RCC 7860 (cell line): ENCODE measurements around the gene SETBP1.

Source experiments
- DNase-seq: peaks from one replicate; pipeline ENCODE4 v3.0.0-alpha.2; 2015; ENCODE audit warnings: low spot score
- FAIRE-seq: peaks from 2 replicates; lab custom pipeline; 2012; peaks lifted over from hg19 to GRCh38; lab: Jason Lieb, UNC

SETBP1 gene

DNA sequence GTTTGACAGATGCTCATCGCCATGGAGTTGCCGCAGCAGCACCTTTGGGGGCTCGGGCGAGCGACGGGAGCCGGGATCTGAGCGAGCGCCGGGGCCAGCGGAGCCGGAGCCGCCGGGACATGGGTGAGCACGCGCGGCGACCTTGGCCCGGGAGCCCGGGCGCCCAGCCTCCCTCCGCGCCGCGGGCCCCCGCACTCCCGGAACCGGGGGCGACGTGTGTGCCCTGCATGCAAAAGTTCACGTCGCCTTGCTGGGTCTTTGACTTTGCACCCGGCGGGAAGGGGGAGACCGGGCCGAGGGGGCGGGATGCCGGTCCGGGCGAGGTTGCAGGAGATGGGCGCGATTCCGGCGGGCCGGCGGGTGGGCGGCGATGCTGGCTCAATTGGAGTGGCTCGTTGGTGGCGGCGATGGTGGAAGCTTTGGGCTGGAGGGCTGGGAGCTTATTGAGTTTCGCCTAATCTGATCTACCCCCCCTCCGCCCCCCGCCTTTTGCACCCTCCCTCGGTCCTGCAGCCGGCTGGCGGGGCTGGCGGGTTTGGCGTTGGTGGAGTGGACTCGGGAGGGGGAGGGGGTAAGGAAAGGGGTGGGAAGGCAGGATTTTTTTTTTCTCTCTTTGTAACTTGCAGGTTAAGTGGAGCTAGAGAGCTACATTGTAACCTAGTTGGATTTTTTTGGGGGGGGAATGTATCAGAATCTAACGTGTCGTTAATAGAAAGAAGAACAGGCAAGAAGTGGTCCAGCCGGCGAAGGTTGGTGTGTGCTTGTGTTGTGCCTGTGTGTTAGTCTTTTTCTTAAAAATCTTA lies at the start of gene SETBP1:
Gene SETBP1, plus strand, starts transcription at position 616 of the 803 bp plus-strand sequence. CDS start 20,459 bp downstream, outside the sequence.
- no peak for DNase-seq
- no peak for FAIRE-seq

- FAIRE-seq = no peak
- no peak for DNase-seq
Measured at GRCh38 chr18:44632469-44633145, 48.1 kb upstream of the SETBP1 start.

- no peak for FAIRE-seq
- DNase-seq = no peak
Measured at GRCh38 chr18:44635546-44635945, 45.1 kb upstream of the SETBP1 start.

DNA sequence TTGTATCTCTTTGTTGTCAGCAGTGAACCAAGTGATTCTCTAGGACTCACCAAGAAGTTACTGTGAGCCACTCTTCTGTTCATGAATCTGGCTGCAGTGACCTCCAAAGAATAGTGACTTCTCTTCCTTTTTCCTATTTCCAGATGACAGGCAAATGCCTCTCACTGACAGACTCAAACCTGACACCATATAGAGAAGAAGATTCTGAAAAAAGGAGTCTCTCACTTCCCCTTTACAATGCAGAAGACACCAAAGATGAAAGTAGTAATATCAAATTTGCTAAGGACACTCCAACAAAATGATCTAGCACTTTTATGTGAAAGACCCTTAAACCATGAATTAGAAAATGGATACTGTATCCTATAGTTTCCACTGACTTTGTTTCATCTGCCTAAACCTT lies 44.4 kb upstream of the SETBP1 start:
- FAIRE-seq (no peak), DNase-seq (no peak)

- peak; percentile 69 for DNase-seq
Measured at GRCh38 chr18:44637210-44638033, 43.3 kb upstream of the SETBP1 start.

GRCh38 chr18:44638034-44638540 lies 42.6 kb upstream of the SETBP1 start:
- FAIRE-seq (peak; percentile 18), DNase-seq (peak; percentile 25)

More at GRCh38 chr18:44637210-44638033, 43.3 kb upstream of the SETBP1 start:
- FAIRE-seq = peak; percentile 90

DNA sequence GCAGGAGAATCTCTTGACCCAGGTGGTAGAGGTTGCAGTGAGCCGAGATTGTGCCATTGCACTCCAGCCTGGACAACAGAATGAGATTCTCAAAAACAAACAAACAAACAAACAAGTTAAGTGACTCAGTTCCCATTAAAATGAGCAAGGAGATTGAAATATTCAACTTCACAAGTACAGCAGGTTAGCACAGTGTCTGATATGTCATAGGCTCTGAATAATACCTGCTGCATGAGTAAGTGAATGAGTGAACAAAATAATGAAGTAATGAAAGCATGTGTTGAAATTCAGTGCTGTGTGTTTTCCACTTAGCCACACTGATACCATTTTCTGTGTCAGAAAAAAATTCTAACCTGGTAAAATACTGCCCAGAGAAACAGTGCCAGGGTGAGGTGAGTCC lies 41.9 kb upstream of the SETBP1 start:
- FAIRE-seq (no peak), DNase-seq (no peak)

DNA sequence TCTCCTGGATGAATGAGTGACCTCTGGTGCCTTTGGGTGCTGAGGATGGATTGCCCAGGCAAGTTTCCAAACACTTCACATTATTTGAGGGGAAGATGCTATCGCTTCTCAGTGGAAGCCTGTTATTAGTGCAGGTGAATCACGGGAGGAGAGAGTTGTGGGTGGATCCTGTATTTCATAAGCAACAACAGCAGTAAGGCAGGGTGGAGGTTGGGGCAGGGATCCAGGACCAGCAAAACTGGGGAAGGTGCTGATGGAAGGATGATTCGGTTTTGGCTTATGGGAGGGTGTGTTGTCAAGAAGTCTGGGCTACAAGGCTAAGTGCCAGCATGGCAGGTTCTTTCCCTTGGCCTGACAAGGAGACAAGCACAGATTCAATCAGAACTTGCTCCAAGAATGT lies 37.7 kb upstream of the SETBP1 start:
- DNase-seq (no peak), FAIRE-seq (no peak)

DNA sequence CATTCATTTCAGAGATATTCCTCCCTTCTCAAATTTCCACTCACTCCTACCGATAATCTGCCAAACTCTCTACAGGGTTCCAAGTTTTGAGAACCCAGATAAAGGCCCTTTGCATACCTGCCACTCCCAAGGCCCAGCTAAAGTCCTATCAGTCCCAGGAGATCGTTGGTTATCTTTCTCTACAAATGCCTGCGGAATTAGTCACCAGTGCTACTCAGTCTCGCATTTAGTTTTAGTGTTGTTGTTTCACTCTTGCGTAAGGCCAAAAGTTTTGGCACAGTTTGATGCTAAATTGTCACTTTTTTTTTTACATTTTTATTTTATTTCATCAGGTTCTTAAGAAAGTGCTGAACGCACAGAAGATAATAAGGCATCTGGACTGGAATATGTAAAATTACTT lies 29.2 kb upstream of the SETBP1 start:
- FAIRE-seq (peak; percentile 82), DNase-seq (peak; percentile 61)

DNA sequence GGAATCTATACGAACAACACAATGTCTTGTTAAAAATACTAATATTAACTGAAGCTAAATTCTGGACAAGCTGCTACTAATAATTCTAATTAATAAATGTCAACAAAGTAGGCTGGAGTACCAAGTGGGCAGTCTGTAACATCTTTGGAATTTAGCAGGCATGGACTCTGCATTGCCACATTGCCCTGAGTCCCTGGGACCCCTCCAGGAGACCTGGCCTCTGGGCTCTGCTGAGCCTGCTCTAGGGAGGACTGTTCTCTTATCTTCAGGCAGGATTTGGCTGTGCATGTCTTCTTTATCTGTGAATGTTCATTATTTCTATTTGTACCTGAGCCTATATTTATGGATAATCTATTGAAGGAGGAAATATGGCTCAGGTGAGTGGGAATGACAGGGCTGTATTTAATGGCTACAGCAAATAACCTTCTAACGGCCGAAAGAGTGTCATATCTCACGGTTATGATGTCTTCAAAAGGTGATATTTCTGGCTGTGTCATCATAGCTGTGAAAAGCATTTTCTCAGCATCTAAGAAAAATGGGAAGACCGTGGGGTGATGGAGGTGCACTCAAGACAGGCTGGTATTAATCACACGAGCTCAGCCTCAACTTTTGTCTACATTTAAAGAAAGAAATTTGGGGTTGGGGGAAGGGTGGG lies 28.6 kb upstream of the SETBP1 start:
- DNase-seq = no peak
- FAIRE-seq = no peak

GRCh38 chr18:44652722-44653121 lies 28.0 kb upstream of the SETBP1 start:
- FAIRE-seq = no peak
- DNase-seq = peak; percentile 6

- DNase-seq (peak; percentile 91), FAIRE-seq (peak; percentile 79)
Measured at GRCh38 chr18:44654573-44654972, 26.1 kb upstream of the SETBP1 start.

GRCh38 chr18:44655435-44655834 lies 25.3 kb upstream of the SETBP1 start:
- no peak for FAIRE-seq
- no peak for DNase-seq

DNA sequence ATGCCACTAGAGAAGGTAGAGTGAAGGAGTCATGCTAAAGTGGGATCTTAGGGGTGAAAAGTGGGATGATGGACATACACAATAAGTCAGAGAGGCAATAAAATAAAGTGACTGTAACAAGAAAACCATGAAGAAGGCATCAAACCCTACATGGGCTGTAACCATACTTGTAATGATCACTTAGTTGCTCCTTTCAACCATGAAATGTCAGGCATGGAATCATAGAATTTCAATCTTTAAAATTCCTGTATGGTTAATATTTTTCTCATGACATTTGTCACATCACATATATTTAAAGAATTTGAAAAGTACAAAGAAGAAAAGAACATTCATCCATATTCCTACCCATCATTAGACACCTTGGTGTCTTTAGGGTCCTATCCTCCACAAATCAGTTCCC lies 20.9 kb upstream of the SETBP1 start:
- DNase-seq (peak; percentile 11), FAIRE-seq (no peak)

GRCh38 chr18:44668270-44668975 lies 12.3 kb upstream of the SETBP1 start:
- DNase-seq (no peak), FAIRE-seq (no peak)

GRCh38 chr18:44671914-44672313 lies 8.8 kb upstream of the SETBP1 start:
- DNase-seq = no peak
- no peak for FAIRE-seq

GRCh38 chr18:44672506-44672905 lies 8.2 kb upstream of the SETBP1 start:
- FAIRE-seq = no peak

GRCh38 chr18:44673256-44673880 lies 7.3 kb upstream of the SETBP1 start:
- FAIRE-seq (no peak), DNase-seq (no peak)

More at GRCh38 chr18:44672506-44672905, 8.2 kb upstream of the SETBP1 start:
- no peak for DNase-seq

- no peak for FAIRE-seq
- DNase-seq = no peak
Measured at GRCh38 chr18:44677933-44678332, 2.8 kb upstream of the SETBP1 start.

GRCh38 chr18:44678725-44679055 lies 2.0 kb upstream of the SETBP1 start:
- no peak for DNase-seq
- peak; percentile 2 for FAIRE-seq
